ENCODE results near the gene SLFN11. TPM values are rescaled to one million over a fixed set of nuclear protein-coding genes. Genes with fewer than 3 reads are reported as not detected.
"Not testable (repeated sequence)": the region's sequence is repeated elsewhere in the genome, so short reads cannot be mapped to it uniquely, and the experiment has no call there.

SLFN11 gene
- total and polyA plus RNA-seq, 2 experiments from 2014 or later: not detected

DNA sequence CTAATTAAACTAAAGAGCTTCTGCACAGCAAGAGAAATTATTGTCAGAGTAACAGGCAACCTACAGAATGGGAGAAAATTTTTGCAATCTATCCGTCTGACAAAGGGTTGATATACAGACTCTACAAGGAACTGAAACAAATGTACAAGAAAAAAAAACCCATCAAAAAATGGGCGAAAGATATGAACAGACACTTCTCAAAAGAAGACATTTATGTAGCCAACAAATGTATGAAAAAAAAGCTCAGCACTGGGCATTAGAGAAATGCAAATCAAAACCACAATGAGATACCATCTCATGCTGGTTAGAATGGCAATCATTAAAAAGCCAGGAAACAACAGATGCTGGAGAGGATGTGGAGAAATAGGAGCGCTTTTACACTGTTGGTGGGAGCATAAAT lies 64.1 kb downstream of the SLFN11 start:
- H2AFZ ChIP-seq: not testable (repeated sequence)
- peaks cover 18% of the 10 kb centered on the region for H3K4me1 Mint-ChIP-seq

More for the DNA sequence above, 64.1 kb downstream of the SLFN11 start:
- H3K27me3 Mint-ChIP-seq (ENCODE audit: insufficient read depth, low read depth, poor library complexity); H3K27ac ChIP-seq (ENCODE audit: low read depth); H3K4me2 ChIP-seq; H3K79me2 ChIP-seq (replicated peaks; ENCODE audit: insufficient read depth); H3K9me2 ChIP-seq (ENCODE audit: insufficient read depth); H3K36me3 ChIP-seq (ENCODE audit: insufficient read depth); DNase-seq (ENCODE audit: low spot score); H3F3A ChIP-seq (replicated peaks; ENCODE audit: low read depth); H3K36me3 Mint-ChIP-seq (ENCODE audit: low read depth); H3K4me3 ChIP-seq; H4K20me1 ChIP-seq (replicated peaks; ENCODE audit: insufficient read depth); H3K4me3 Mint-ChIP-seq; H3K27ac Mint-ChIP-seq; ATAC-seq; H3K4me1 ChIP-seq (ENCODE audit: insufficient read depth): not testable (repeated sequence)
- peaks cover 24% of the 10 kb centered on the region for H3K9me3 Mint-ChIP-seq
- H3K27me3 ChIP-seq (ENCODE audit: insufficient read depth): peaks cover 15% of the 10 kb centered on the region

Small RNA genes within 50 kb of the gene (small RNA-seq; reads per million reads assigned to genes)
- gene AC060766.3 (ENCODE audit: low replicate concordance) (not detected), gene AC060766.5 (ENCODE audit: low replicate concordance) (not detected)

Other genes starting within 250 kb of the SLFN11 start
- 54.8 and 66.4 TPM in 2 replicates for gene NLE1, start 231.3 kb downstream of the SLFN11 start, total RNA-seq (2014; rRNA removed; shearing (Covaris generic))
- gene NLE1, start 231.3 kb downstream of the SLFN11 start, polyA plus RNA-seq (2016; fragmentation: Nextera tagmentation; extraction: Ambion mirVana): 16.6 and 17.9 TPM in 2 replicates
- gene UNC45B, start 225.8 kb downstream of the SLFN11 start, total RNA-seq (2014; rRNA removed; shearing (Covaris generic)): 0.03 and 0.04 TPM in 2 replicates
- gene UNC45B, start 225.8 kb downstream of the SLFN11 start, polyA plus RNA-seq (2016; fragmentation: Nextera tagmentation; extraction: Ambion mirVana): 0.16 TPM in 1 of 2 replicates, not detected in the other
- gene SLC35G3, start 179.2 kb downstream of the SLFN11 start, total RNA-seq (2014; rRNA removed; shearing (Covaris generic)): not detected in 2 replicates
- not detected in 2 replicates for gene SLC35G3, start 179.2 kb downstream of the SLFN11 start, polyA plus RNA-seq (2016; fragmentation: Nextera tagmentation; extraction: Ambion mirVana)
- gene SLFN5, start 130.5 kb downstream of the SLFN11 start, total RNA-seq (2014; rRNA removed; shearing (Covaris generic)): 6.4 and 8.5 TPM in 2 replicates
- 1.4 and 1.8 TPM in 2 replicates for gene SLFN5, start 130.5 kb downstream of the SLFN11 start, polyA plus RNA-seq (2016; fragmentation: Nextera tagmentation; extraction: Ambion mirVana)
- gene SLFN12, start 58.9 kb upstream of the SLFN11 start, total RNA-seq (2014; rRNA removed; shearing (Covaris generic)): 6.1 and 9.2 TPM in 2 replicates
- 3.5 and 4.8 TPM in 2 replicates for gene SLFN12, start 58.9 kb upstream of the SLFN11 start, polyA plus RNA-seq (2016; fragmentation: Nextera tagmentation; extraction: Ambion mirVana)
- 3.1 and 4.3 TPM in 2 replicates for gene SLFN13, start 75.1 kb upstream of the SLFN11 start, total RNA-seq (2014; rRNA removed; shearing (Covaris generic))
- 1.0 and 1.3 TPM in 2 replicates for gene SLFN13, start 75.1 kb upstream of the SLFN11 start, polyA plus RNA-seq (2016; fragmentation: Nextera tagmentation; extraction: Ambion mirVana)
- not detected in 2 replicates for gene SLFN12L, start 164.1 kb upstream of the SLFN11 start, total RNA-seq (2014; rRNA removed; shearing (Covaris generic))
- not detected in 2 replicates for gene SLFN12L, start 164.1 kb upstream of the SLFN11 start, polyA plus RNA-seq (2016; fragmentation: Nextera tagmentation; extraction: Ambion mirVana)
- 0.10 TPM in 1 of 2 replicates, not detected in the other for gene SLFN14, start 187.2 kb upstream of the SLFN11 start, total RNA-seq (2014; rRNA removed; shearing (Covaris generic))
- not detected in 2 replicates for gene SLFN14, start 187.2 kb upstream of the SLFN11 start, polyA plus RNA-seq (2016; fragmentation: Nextera tagmentation; extraction: Ambion mirVana)
- gene PEX12, start 204.9 kb upstream of the SLFN11 start, total RNA-seq (2014; rRNA removed; shearing (Covaris generic)): 1.9 and 2.1 TPM in 2 replicates
- 1.5 and 2.3 TPM in 2 replicates for gene PEX12, start 204.9 kb upstream of the SLFN11 start, polyA plus RNA-seq (2016; fragmentation: Nextera tagmentation; extraction: Ambion mirVana)
- gene AP2B1, start 213.7 kb upstream of the SLFN11 start, total RNA-seq (2014; rRNA removed; shearing (Covaris generic)): 119 and 144 TPM in 2 replicates
- gene AP2B1, start 213.7 kb upstream of the SLFN11 start, polyA plus RNA-seq (2016; fragmentation: Nextera tagmentation; extraction: Ambion mirVana): 82.1 and 89.7 TPM in 2 replicates

Data from GM23338 (cell line).